Sigmoid colon (tissue), 7 donors: Measurements from ENCODE around the gene ACVR1. TPM values are rescaled to one million over a fixed set of nuclear protein-coding genes. Genes with fewer than 3 reads are reported as not detected.
A peak's percentile ranks its signal among the peaks of the same experiment; 100 is the strongest.

Experiments used
- DNase-seq: peaks from one replicate; pipeline ENCODE4 v3.0.0-alpha.2; 2019
- H3K27ac ChIP-seq, 4 donors: fragments of 200-600 bp; sonication (generic); one replicate each; pipeline ENCODE4 v1.5.1; 2016 to 2019; ENCODE audit warnings: mild to moderate bottlenecking in 1 of 4
- H3K27me3 ChIP-seq, 3 donors: fragments of 200-600 bp; sonication (generic); one replicate each; pipeline ENCODE4 v1.5.1; 2019; ENCODE audit warnings: mild to moderate bottlenecking in 1 of 3
- H3K36me3 ChIP-seq, 4 donors: fragments of 200-600 bp; sonication (generic); one replicate each; pipeline ENCODE4 v1.5.1; 2016 to 2019
- H3K4me1 ChIP-seq, 4 donors: fragments of 200-600 bp; sonication (generic); one replicate each; pipeline ENCODE4 v1.5.1; 2017 to 2019
- H3K4me3 ChIP-seq, 4 donors: fragments of 200-600 bp; sonication (generic); one replicate each; pipeline ENCODE4 v1.5.1; 2017 to 2019; ENCODE audit warnings: mild to moderate bottlenecking in 2 of 4, moderate library complexity in 1 of 4
- H3K9me3 ChIP-seq, 4 donors: fragments of 200-600 bp in 3 of 4; sonication (generic) in 3 of 4; one replicate each; pipeline versions ENCODE4 v1.5.1 to v1.6.1; 2013 to 2019
- CTCF ChIP-seq, 4 experiments: fragments of 450-650 bp in 3 of 4; fragments of 200-600 bp in 1 of 4; IDR thresholded peaks; one replicate each; pipeline ENCODE4 v1.5.1; 2016 to 2019; ENCODE audit warnings: antibody characterized with exemption in 4 of 4, mild to moderate bottlenecking in 3 of 4, moderate library complexity in 2 of 4
- EP300 ChIP-seq, 4 donors: sonication (generic); formaldehyde crosslinking; IDR thresholded peaks; one replicate each; pipeline ENCODE4 v1.6.1; 2017; ENCODE audit warnings: antibody characterized with exemption in 4 of 4
- POLR2A ChIP-seq, 2 donors: fragments of 450-650 bp; IDR thresholded peaks; one replicate each; pipeline ENCODE4 v1.6.1; 2016; ENCODE audit warnings: antibody characterized with exemption in 2 of 2, mild to moderate bottlenecking in 2 of 2, moderate library complexity in 2 of 2
- POLR2AphosphoS5 ChIP-seq, 4 donors: sonication (generic); formaldehyde crosslinking; IDR thresholded peaks; one replicate each; pipeline ENCODE4 v1.6.1; 2017; ENCODE audit warnings: antibody characterized with exemption in 4 of 4
- WGBS, 2 donors: extraction: QIAGEN DNeasy Blood & Tissue Kit; methylation state at CpG; one replicate each; pipeline ENCODE4 v1.1.7; 2013; 5-methylcytosine and 5-hydroxymethylcytosine counted together
- intact Hi-C: fragments of 100-400 bp; cut with DNase I; formaldehyde crosslinking; loops from one replicate; pipeline ENCODE4 v1.15.1; 2023
- polyA plus RNA-seq, 3 donors: library from polyadenylated mRNA; stranded (reverse); fragments of 200-250 nt; gene quantifications; one replicate each; pipeline ENCODE4 v1.2.3, GENCODE V29; 2013
- total RNA-seq, 4 donors: library from RNA; depleted of rRNA; stranded (reverse); fragments of >200 nt; gene quantifications; one replicate each; pipeline ENCODE4 v1.1.0, GENCODE V29; 2016
- donor health status: healthy with polysubstance abuse.
- donor health status: Bipolar disorder and iron deficiency.
- donor health status: healthy.

ACVR1 gene
- total and polyA plus RNA-seq, 7 donors = 2.3 to 36.0 (median 20.0) TPM

- Histone ChIP-seq H3K27me3 (no peaks in the 10 kb centered on the region), H3K4me1 (peaks cover 0 to 79% (median 67%) of the 10 kb centered on the region in 4 donors), H3K9me3 (no peaks in the 10 kb centered on the region), H3K4me3 (no peak overlapping the region), H3K27ac (peak overlapping the region; percentile 57 to 73 (median 68)), H3K36me3 (peaks cover 0 to 6% (median under 1%) of the 10 kb centered on the region in 4 donors)
- TF ChIP-seq EP300 (IDR thresholded peaks at IDR 0.05) (no peak), POLR2AphosphoS5 (IDR thresholded peaks at IDR 0.05) (no peak), POLR2A (IDR thresholded peaks at IDR 0.05) (no peak), CTCF (IDR thresholded peaks at IDR 0.05) (no peak)
- WGBS, 2 donors = 27 to 92% methylated on average over 5 of the region's 5 CpGs
- intact Hi-C loops = loop anchor here (5.0 kb wide), 1 partner anchor 93 kb away; the partner anchor contains the start of gene ACVR1
- no peak for DNase-seq
These were observed 91.3 kb downstream of the ACVR1 start for GRCh38 chr2:157784823-157785175.

- WGBS, 2 donors = 22 to 75% methylated on average over 11 of the region's 11 CpGs
- intact Hi-C loops = loop anchor here (5.0 kb wide), 1 partner anchor 93 kb away; the partner anchor contains the start of gene ACVR1
- peak overlapping the region; percentile 57 to 73 (median 68) for H3K27ac ChIP-seq
- H3K9me3 ChIP-seq = no peaks in the 10 kb centered on the region
- TF ChIP-seq POLR2AphosphoS5 (IDR thresholded peaks at IDR 0.05) = no peak
- TF ChIP-seq POLR2A (IDR thresholded peaks at IDR 0.05) = no peak
- H3K4me3 ChIP-seq = no peak overlapping the region
- DNase-seq = peak; percentile 77
- H3K27me3 ChIP-seq = no peaks in the 10 kb centered on the region
- H3K36me3 ChIP-seq = peaks cover 0 to 11% (median 2%) of the 10 kb centered on the region in 4 donors
- peaks cover 0 to 74% (median 62%) of the 10 kb centered on the region in 4 donors for H3K4me1 ChIP-seq
These were observed 91.8 kb downstream of the ACVR1 start for GRCh38 chr2:157784169-157784822.

GRCh38 chr2:157783245-157783644, 92.9 kb downstream of the ACVR1 start:
- H3K36me3 ChIP-seq = peaks cover 0 to 20% (median 2%) of the 10 kb centered on the region in 4 donors

GRCh38 chr2:157782057-157782845, 93.9 kb downstream of the ACVR1 start:
- H3K9me3 ChIP-seq = no peaks in the 10 kb centered on the region
- WGBS, 2 donors = 67 to 88% methylated on average over 4 of the region's 4 CpGs
- no peaks in the 10 kb centered on the region for H3K27me3 ChIP-seq
- H3K36me3 ChIP-seq = peaks cover 0 to 27% (median 2%) of the 10 kb centered on the region in 4 donors
- no peak overlapping the region for H3K4me3 ChIP-seq
- no peak overlapping the region for H3K27ac ChIP-seq
- DNase-seq = no peak
- peaks cover 0 to 56% (median 44%) of the 10 kb centered on the region in 4 donors for H3K4me1 ChIP-seq
- TF ChIP-seq CTCF (IDR thresholded peaks at IDR 0.05) = peak in 2 of 4 experiments; percentile 17 to 29
- TF ChIP-seq EP300 (IDR thresholded peaks at IDR 0.05) = no peak
- intact Hi-C loops = loop anchor here (5.0 kb wide), 1 partner anchor 95 kb away; the partner anchor contains the start of gene ACVR1

More at GRCh38 chr2:157783245-157783644, 92.9 kb downstream of the ACVR1 start:
- Histone ChIP-seq H3K4me1 (peaks cover 0 to 64% (median 53%) of the 10 kb centered on the region in 4 donors), H3K9me3 (no peaks in the 10 kb centered on the region), H3K27ac (no peak overlapping the region), H3K4me3 (no peak overlapping the region), H3K27me3 (no peaks in the 10 kb centered on the region)
- TF ChIP-seq CTCF (IDR thresholded peaks at IDR 0.05) = no peak
- no peak for TF ChIP-seq POLR2A (IDR thresholded peaks at IDR 0.05)
- TF ChIP-seq POLR2AphosphoS5 (IDR thresholded peaks at IDR 0.05) = no peak
- no peak for TF ChIP-seq EP300 (IDR thresholded peaks at IDR 0.05)
- DNase-seq = no peak
- 8 to 55% methylated on average over 2 of the region's 2 CpGs for WGBS, 2 donors
- intact Hi-C loops = loop anchor here (5.0 kb wide), 1 partner anchor 94 kb away; the partner anchor contains the start of gene ACVR1

GRCh38 chr2:157780211-157780610, 95.9 kb downstream of the ACVR1 start:
- Histone ChIP-seq H3K36me3 (peaks cover 0 to 42% (median 6%) of the 10 kb centered on the region in 4 donors), H3K27ac (no peak overlapping the region), H3K27me3 (no peaks in the 10 kb centered on the region), H3K4me3 (no peak overlapping the region), H3K9me3 (no peaks in the 10 kb centered on the region), H3K4me1 (peaks cover 0 to 35% (median 23%) of the 10 kb centered on the region in 4 donors)
- 84 to 90% methylated on average over 9 of the region's 9 CpGs for WGBS, 2 donors
- DNase-seq = no peak
- no peak for TF ChIP-seq POLR2A (IDR thresholded peaks at IDR 0.05)
- TF ChIP-seq EP300 (IDR thresholded peaks at IDR 0.05) = no peak
- TF ChIP-seq POLR2AphosphoS5 (IDR thresholded peaks at IDR 0.05) = no peak
- TF ChIP-seq CTCF (IDR thresholded peaks at IDR 0.05) = no peak
- intact Hi-C loops = loop anchor here (2.0 to 5.0 kb wide), 2 partner anchors 97 to 231 kb away; partner anchors contain the start of gene ACVR1
